AG08395 (cell line): ENCODE results near the gene MTMR1.

Source experiments
- DNase-seq: peaks from one replicate; pipeline ENCODE4 v3.0.0; 2012; ENCODE audit warnings: mixed read lengths, low spot score

Gene MTMR1

GRCh38 chrX:150763303-150763797 is 70.2 kb downstream of the MTMR1 start:
- no peak for DNase-seq

GRCh38 chrX:150763810-150764209 is 70.6 kb downstream of the MTMR1 start:
- DNase-seq = no peak

GRCh38 chrX:150765237-150765636 is 72.0 kb downstream of the MTMR1 start:
- DNase-seq = no peak

GRCh38 chrX:150765782-150766350 is 72.7 kb downstream of the MTMR1 start:
- DNase-seq = no peak

- DNase-seq = no peak
Observed at GRCh38 chrX:150766351-150767044, 73.3 kb downstream of the MTMR1 start.

- peak; percentile 24 for DNase-seq
Observed at GRCh38 chrX:150767045-150767395, 73.8 kb downstream of the MTMR1 start.

GRCh38 chrX:150767475-150768131 is 74.4 kb downstream of the MTMR1 start:
- DNase-seq = peak; percentile 73

- DNase-seq = peak; percentile 9
Observed at GRCh38 chrX:150768132-150768485, 74.9 kb downstream of the MTMR1 start.

GRCh38 chrX:150768580-150769190 is 75.5 kb downstream of the MTMR1 start:
- DNase-seq = no peak

- DNase-seq = no peak
Observed at GRCh38 chrX:150769408-150769807, 76.2 kb downstream of the MTMR1 start.

GRCh38 chrX:150770623-150771022 is 77.4 kb downstream of the MTMR1 start:
- no peak for DNase-seq

GRCh38 chrX:150771116-150771515 is 77.9 kb downstream of the MTMR1 start:
- DNase-seq = no peak

GRCh38 chrX:150772150-150772970 is 79.2 kb downstream of the MTMR1 start:
- peak; percentile 77 for DNase-seq

GRCh38 chrX:150773117-150773516 is 79.9 kb downstream of the MTMR1 start:
- no peak for DNase-seq

- no peak for DNase-seq
Observed at GRCh38 chrX:150773634-150774033, 80.4 kb downstream of the MTMR1 start.

GRCh38 chrX:150774798-150775568 is 81.8 kb downstream of the MTMR1 start:
- DNase-seq = no peak

- DNase-seq = no peak
Observed at GRCh38 chrX:150775569-150776350, 82.6 kb downstream of the MTMR1 start.

GRCh38 chrX:150777328-150777992 is 84.3 kb downstream of the MTMR1 start:
- DNase-seq = no peak

- DNase-seq = no peak
Observed at GRCh38 chrX:150779385-150779784, 86.2 kb downstream of the MTMR1 start.

- DNase-seq = no peak
Observed at GRCh38 chrX:150781677-150782076, 88.5 kb downstream of the MTMR1 start.
